Right lobe of liver (tissue), 4 donors: ENCODE results near the gene CHMP6.

Experiments
- POLR2A ChIP-seq: fragments of 450-650 bp; IDR thresholded peaks from one replicate; pipeline ENCODE4 v1.6.1; 2017; ENCODE audit warnings: antibody characterized with exemption, mild to moderate bottlenecking
- TF ChIP-seq, protein P1 (sequence below), 4 donors: fragments of 200-600 bp in 3 of 4; fragments of 450-650 bp in 1 of 4; IDR thresholded peaks; one replicate each; pipeline versions ENCODE4 v1.5.1 to v1.8.0; 2016 to 2022; ENCODE audit warnings: antibody characterized with exemption in 4 of 4, mild to moderate bottlenecking in 2 of 4
- donor health status: DM: no; HTN: no; CAD: no.
- donor health status: DM: no; HTN: no; CAD: no.
- donor health status: DM: no; HTN: yes; CAD: no.

- TF ChIP-seq, protein P1, sequence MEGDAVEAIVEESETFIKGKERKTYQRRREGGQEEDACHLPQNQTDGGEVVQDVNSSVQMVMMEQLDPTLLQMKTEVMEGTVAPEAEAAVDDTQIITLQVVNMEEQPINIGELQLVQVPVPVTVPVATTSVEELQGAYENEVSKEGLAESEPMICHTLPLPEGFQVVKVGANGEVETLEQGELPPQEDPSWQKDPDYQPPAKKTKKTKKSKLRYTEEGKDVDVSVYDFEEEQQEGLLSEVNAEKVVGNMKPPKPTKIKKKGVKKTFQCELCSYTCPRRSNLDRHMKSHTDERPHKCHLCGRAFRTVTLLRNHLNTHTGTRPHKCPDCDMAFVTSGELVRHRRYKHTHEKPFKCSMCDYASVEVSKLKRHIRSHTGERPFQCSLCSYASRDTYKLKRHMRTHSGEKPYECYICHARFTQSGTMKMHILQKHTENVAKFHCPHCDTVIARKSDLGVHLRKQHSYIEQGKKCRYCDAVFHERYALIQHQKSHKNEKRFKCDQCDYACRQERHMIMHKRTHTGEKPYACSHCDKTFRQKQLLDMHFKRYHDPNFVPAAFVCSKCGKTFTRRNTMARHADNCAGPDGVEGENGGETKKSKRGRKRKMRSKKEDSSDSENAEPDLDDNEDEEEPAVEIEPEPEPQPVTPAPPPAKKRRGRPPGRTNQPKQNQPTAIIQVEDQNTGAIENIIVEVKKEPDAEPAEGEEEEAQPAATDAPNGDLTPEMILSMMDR (IDR thresholded peaks at IDR 0.05) = no peak
- TF ChIP-seq POLR2A = no peak
Observed at GRCh38 chr17:81022344-81022676, 30.7 kb downstream of the CHMP6 start.
